Measurements from ENCODE around the gene RXYLT1.

RXYLT1 gene

GRCh38 chr12:63808631-63809030, 28.9 kb downstream of the RXYLT1 start:
- no peak for TF ChIP-seq CTCF (conservative IDR thresholded peaks at IDR 0.05)
- no peak overlapping the region for H3K27ac ChIP-seq

DNA sequence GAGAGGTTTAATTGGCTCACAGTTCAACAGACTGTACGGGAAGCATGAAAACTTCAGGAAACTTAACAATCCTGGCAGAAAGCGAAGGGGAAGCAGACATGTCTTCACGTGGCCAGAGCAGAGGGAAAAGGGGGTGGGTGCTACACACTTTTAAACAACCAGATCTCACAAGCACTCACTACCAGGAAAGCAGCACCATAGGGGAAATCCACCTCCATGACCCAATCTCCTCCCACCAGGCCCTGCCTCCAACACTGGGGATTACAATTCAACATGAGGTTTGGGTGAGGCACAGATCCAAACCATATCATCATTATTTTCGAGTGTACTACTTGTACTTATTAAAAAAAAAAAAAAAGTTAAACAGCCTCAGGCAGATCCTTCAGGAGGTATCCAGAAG, 29.9 kb downstream of the RXYLT1 start:
- TF ChIP-seq ZFX (IDR thresholded peaks at IDR 0.05) (no peak), CTCF (conservative IDR thresholded peaks at IDR 0.05) (no peak)
- H3K27ac ChIP-seq, result no peak overlapping the region

GRCh38 chr12:63811334-63811733, 31.6 kb downstream of the RXYLT1 start:
- H3K27ac ChIP-seq, result no peak overlapping the region
- no peak for TF ChIP-seq CTCF (conservative IDR thresholded peaks at IDR 0.05)
- no peak for TF ChIP-seq ZFX (IDR thresholded peaks at IDR 0.05)

- no peak overlapping the region for H3K27ac ChIP-seq
- TF ChIP-seq CTCF (conservative IDR thresholded peaks at IDR 0.05), result no peak
- TF ChIP-seq ZFX (IDR thresholded peaks at IDR 0.05), result no peak
Observed at GRCh38 chr12:63811755-63812154, 32.0 kb downstream of the RXYLT1 start.

GRCh38 chr12:63814146-63814772, 34.5 kb downstream of the RXYLT1 start:
- no peak for TF ChIP-seq ZFX (IDR thresholded peaks at IDR 0.05)
- H3K27ac ChIP-seq, result no peak overlapping the region

- TF ChIP-seq CTCF (conservative IDR thresholded peaks at IDR 0.05) (no peak), ZFX (IDR thresholded peaks at IDR 0.05) (no peak)
- no peak overlapping the region for H3K27ac ChIP-seq
Observed at GRCh38 chr12:63815482-63815852, 35.8 kb downstream of the RXYLT1 start.

GRCh38 chr12:63816031-63816430, 36.3 kb downstream of the RXYLT1 start:
- H3K27ac ChIP-seq, result no peak overlapping the region
- TF ChIP-seq CTCF (conservative IDR thresholded peaks at IDR 0.05), result no peak
- no peak for TF ChIP-seq ZFX (IDR thresholded peaks at IDR 0.05)

DNA sequence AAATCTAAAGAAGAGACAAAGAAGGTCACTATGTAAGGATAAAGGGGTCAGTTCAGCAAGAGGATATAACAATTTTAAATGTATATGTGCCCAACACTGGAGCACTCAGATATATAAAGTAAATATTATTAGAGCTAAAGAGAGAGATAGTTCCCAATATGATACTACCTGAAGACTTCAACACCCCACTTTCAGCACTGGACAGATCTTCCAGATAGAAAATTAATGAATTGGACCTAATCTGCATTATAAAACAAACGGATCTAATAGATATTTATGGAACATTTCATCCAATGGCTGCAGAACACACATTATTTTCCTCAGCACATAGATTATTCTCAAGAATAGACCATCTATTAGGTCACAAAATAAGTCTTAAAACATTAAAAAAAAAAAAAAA, 40.7 kb downstream of the RXYLT1 start:
- TF ChIP-seq CTCF (conservative IDR thresholded peaks at IDR 0.05), result no peak
- no peak for TF ChIP-seq ZFX (IDR thresholded peaks at IDR 0.05)
- no peak overlapping the region for H3K27ac ChIP-seq

Data from C4-2B (cell line).